GM19238 (cell line): Measurements from ENCODE around the gene ABHD17B.
"Not testable (repeated sequence)": the region's sequence is repeated elsewhere in the genome, so short reads cannot be mapped to it uniquely, and the experiment has no call there.

Experiments
- DNase-seq: peaks from one replicate; pipeline ENCODE4 v3.0.0; 2011; ENCODE audit warnings: low spot score; ENCODE audit not compliant: insufficient read length

Gene ABHD17B

DNA sequence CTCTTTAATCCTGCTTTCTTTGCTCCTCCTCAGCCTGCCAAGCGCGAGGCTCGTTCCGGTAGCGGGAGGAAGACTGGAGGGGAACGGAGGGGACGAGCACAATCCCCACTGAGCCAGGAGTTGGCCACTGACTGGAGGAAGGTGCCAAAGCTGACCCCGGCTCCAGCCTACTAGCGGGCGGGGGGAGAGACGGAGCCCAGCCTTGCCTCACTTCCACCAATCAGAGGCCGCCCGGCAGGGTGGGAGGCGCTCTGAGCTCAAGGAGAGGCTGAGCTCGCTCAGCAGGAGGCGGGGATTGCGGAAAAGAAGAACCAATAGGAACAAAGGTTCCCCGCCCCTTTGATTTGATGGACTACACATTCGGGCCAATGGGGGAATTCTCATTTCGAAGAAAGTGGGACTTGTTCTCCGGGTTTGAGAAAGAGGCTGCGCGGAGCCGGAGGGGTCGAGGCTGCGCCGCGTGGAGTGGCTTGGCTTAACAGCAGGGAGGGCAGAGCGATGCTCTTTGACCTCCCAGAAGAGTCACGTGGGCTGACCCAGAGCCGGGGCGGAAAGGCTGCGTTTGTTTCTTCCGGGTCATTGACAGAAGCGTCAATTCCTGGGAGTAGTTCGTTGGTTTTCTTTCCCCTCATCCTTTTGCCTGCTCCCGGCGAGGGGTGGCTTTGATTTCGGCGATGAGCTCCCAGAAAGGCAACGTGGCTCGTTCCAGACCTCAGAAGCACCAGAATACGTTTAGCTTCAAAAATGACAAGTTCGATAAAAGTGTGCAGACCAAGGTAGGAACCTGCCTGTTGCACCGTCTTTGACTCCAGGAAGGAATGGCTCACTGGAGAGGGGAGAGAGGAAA, at the start of gene ABHD17B, which contains the start of gene C9orf85:
Gene ABHD17B, minus strand, starts transcription at position 133 of the 847 bp plus-strand sequence. CDS start 36,113 bp downstream, outside the sequence.
Gene C9orf85, plus strand, starts transcription at position 579 of the 847 bp plus-strand sequence. Its CDS starts 96 bp downstream, at position 675.
- peak; percentile 94 for DNase-seq

DNA sequence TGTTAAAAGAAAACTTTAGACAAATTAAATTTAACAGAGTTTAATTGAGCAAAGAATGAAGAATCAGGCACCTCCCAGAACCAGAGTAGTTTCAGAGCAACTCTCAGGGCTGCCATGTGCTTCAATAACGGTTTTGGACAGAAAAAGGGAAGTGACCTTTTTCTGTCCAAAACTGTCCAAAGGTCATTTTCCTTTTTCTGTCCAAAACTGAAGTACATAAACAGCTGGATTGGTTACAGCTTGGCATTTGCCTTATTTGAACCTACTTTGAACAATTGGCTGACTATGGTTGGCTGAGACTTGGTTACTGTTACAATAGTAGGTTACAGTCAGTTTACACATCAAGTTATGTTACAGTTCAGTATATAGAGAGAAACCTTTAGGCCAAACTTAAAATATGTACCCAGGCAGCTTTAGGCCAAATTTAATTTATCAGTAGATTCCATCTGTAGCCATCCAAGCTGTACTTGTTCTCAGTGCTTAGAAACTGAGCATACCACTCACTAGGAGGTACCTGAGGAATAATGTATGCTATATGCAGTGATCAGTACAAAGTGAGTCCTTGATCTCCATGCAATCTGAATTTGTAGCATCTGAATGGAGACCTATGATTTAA, 44.4 kb upstream of the ABHD17B start:
- no peak for DNase-seq

DNA sequence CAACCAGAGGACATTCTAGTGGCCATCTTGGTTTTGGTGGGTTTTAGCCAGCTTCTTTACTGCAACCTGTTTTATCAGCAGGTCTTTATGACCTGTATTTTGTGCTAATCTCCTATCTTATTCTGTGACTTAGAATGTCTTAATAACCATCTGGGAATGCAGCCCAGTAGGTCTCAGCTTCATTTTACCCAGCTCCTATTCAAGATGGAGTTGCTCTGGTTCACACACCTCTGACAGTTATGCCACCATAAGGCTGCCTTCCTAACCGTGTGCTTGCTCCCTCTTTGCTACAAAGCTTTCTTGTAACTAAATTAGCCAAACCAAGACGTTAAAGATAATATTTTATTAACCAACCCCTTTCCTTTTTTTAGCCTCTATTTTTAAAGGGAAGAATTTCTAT, 43.7 kb upstream of the ABHD17B start:
- not testable (repeated sequence) for DNase-seq

DNA sequence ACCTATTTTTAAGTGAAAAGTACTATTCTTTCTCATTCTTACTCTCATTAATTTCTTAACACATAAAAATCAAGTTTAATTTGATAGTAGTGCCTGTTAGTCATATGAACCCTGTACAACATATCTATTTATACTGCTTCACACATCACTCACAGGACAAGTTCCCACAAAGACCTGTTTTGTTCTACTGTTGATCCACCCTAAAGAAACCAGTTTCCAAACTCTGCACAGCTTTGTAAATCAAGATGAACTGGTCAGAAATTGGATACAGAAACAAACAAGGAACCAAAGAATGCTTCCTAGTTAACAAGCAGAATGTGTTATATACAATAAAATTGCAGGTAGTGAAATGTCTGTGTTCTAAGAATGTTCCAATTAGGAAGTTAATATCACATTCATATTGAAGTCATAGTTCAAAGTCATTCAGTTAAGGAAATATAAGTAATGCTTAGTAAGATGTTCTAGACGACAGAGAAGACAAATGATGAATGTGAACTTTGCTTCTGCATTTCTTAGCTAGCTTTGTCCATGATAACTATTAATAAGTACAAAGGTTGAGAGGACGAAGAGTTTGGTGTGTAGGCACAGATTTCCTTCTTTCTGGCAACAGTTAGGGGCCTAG, 33.9 kb upstream of the ABHD17B start:
- no peak for DNase-seq

DNA sequence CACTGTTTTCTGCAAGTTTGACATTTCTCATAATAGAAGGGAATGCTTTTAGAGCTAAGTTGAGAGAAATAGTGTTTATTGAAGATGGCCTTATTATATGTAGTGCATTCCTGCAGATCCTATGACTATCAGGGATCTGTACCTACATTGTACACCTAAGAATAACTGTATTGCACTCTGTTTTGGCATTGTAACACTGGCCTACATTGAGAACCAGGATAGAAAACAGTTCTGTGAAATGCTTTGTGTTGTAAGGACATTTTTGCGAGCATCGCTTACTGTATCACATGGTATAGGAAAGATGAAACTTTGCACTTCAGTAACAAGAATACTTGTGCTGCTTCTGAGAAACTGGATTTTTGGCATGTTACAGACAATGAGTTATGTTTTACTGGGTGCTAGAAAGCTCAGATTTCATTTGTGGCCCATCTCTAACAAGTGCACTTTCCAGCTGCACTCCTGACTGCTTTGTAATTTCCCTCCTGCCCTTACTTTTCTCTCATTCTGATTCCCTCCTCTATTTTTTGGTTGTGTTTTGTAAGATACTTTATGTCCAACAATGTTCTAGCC, 31.1 kb upstream of the ABHD17B start:
- no peak for DNase-seq

DNA sequence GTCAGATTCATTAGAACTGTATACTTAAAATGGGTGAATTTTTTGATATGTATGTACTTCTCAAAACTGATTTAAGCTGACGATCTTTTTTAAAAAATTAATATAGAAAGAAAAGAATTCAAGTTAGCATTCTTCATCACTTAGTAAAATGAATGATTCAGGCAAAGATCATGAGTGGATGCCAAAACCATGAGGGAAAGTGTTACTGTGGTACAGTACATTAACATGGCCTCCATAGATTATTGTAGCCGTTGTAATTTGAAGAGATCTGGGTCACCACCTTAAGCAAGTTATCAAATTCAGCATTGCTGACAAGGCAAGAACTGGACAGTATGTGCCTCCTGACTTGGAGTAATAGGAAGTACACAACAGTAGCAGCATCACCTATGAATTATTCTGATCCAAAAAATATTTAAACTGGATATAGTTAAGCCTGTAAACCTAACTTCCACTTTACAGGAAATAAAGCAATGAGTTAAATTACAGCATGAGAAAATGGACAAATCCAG, 30.1 kb upstream of the ABHD17B start:
- DNase-seq = no peak

DNA sequence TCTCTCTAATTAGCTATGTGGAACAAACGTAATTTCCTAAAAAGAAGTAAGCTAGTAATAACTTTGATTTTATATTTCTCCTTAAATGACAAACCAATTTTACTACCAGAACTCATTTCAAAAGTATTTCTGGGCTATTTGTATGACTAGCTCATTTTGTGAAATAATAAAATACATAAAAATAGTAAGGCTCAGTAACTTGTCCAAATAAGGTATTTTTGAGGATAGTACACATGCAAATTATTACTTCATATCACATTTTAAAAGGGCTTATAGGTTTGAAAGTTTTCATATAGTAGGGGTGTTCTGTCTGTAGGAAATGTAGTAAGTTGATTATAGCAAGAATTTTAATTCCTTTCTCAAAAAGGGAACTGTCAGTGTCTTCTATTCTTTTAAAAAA, 26.9 kb upstream of the ABHD17B start:
- DNase-seq = no peak

DNA sequence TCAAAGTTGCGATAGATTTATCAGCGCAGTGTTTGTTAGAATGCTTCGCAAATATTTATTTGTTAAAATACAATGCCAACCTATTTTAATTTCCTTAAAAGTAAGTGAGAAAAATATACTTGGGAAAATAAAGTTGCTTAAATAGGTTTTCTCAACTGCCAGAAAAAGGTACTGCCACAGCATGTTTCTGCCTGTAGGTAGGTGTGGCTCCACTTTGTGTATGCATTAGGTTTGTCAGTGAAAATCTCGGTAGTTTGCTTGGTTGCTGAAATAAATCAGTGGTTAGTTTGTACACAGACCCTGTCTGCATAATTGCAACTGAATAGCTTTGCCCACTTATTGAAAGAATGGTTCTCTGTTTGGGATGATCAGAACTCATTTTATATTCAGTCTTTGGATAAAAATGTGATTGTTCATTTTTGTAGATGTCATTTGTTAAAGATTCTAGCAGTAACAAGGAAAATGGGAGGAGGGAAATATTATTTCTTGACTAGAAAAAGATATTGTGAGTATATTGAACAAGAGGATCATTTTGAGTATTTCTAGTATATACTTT, 26.2 kb upstream of the ABHD17B start:
- no peak for DNase-seq

DNA sequence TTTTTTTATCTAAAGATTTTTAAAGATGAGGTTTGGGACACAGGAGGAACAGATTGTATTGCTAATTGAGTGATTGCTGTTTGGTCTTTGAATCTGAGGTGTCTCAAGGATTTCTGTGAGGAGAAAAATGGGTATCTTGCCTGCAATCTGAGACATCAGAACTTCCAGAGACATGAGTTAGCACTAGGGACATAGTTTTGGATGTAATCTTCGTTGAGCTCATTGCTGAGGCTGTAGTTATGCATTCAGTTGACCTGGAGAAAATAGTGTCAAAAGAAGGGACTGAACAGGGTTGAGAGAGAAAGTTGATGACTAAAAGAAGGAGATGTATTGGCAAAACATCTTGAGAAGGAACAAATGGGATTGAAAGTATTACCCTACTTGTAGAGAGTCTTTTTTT, 25.1 kb upstream of the ABHD17B start:
- no peak for DNase-seq

DNA sequence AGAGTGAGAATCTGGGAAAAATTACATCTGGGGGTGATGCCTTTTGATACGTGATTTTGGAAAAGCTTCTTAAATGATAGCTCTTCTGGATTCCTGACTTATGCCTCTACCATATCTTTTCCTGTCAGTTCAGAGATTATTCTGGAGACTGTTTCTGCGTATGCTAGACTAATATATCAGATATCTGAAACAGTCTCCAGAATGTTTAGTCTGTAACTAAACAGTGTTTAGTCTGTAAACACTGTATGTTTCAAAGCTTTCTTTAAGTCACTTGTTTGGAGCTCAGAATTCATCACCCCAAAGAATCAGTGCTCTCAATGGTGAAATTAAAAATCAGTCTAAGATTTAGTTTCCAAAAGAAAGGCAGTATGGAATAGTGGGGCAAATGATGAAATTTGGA, 20.2 kb upstream of the ABHD17B start:
- no peak for DNase-seq

DNA sequence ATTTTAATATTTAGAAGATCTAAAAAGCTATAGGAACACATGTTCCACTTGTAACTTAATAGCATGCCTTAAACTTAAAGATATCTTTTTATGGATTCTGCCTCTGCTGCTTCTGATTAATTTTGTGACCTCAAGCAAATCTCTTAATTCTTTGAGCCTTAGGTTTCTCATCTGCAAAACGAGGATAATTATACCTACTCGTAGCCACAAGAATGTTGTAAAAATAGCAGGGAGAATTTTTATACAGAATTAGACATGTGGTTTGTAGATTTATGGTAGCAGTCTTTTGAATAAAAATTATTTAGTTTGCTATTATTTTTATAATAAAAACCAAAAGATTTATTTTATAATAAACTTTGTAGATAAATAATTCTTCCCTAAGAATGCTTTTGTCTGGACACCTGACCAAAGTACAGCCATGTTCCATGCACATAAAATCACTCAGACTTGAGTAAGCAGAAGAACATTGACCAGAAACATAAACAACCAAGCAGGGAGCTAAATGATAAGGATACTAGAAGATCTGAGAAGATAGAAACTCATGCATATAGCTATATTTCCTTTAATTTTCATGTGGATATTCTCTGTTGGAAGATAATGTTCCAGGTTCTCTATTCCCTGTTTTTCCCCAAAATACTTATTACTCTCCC, 18.9 kb upstream of the ABHD17B start:
- no peak for DNase-seq

DNA sequence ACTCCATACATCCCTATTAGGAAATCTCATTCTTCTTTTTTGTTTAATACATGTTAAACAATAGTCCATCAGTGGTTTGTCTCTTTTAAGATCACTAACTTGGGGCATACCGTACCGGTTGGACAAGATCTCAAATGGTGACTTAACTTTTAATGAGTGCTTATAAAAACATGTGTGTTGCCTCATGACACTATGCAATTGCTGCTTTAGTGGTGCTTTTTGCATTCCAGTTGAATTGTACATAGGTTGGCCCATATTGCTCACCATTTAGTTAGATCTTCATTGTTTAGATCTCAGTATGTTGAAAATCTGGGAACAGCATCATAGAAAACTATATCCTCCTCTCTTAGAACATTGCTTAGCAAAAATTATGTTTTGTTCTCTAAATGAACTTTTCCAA, 18.2 kb upstream of the ABHD17B start:
- DNase-seq = no peak

DNA sequence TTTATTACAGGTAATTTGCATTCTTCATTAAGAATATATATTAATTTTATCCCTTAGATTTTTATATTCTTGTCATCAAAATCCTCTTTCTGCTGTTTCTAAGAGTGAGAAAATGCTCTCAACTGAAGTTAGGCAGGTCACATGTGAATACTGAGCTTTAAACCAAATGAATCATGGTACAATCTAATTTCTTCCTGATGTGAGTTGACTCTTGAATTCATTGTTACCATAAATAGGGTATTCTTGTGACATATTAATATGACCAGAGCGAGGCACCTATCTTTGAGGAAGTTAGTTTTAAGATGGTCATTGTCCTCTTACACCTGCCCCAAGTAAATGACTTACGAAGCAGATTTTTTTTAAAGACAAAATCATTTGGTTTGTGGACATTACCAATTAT, 17.8 kb upstream of the ABHD17B start:
- DNase-seq = no peak

DNA sequence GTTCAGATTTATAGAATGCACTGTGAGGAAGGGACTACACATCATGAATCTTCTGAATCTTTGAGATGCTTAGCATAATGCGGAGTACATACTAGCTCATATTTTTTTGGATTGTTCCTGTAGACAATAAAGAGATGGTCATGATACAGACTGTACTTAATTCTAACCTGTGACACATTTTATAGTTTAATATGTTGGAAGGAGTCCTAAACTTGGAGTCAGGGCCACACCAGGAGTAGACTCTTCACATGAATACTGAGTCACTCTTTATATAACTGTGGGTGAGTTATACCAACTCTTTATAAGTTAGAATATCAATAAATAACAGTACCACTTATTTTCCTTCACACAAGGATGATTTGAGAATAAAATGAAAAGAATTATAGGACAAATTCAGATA, 17.4 kb upstream of the ABHD17B start:
- DNase-seq = no peak

DNA sequence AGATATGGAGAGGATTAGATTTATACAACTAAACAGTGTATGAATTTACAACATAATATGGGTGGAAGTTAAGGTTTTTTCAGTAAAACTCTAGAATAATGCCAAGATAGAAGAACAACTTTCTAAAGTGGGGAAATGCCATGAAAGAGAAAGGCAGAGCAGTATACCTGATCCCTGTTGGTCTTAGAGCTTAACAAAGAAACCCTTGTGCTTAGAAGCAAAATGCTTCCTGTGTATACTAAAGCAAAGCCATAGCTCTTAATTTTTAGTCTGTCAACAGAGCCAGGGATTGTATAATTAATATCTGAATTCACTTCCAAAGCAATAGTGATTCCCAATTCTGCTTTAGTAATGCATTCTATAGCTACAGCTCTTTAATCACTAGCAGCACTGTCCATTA, 14.8 kb upstream of the ABHD17B start:
- no peak for DNase-seq

DNA sequence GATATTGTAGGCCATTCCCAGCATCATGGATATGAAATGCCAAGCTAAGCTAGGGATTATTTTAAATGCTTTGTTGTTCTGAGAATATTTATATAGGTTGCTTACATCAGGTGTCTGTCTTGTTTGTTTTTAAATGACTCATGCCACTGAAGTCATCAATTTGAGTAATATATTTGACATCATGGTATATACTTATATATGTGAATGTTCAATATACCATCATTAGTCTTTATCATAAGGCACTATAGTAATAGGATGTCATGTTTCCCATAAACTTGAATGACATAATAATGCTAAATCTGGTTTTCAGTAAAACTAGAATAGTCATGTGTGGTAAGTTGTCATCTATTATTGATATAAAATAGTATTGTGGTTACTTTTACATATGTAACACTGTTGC, 13.6 kb upstream of the ABHD17B start:
- DNase-seq = no peak

DNA sequence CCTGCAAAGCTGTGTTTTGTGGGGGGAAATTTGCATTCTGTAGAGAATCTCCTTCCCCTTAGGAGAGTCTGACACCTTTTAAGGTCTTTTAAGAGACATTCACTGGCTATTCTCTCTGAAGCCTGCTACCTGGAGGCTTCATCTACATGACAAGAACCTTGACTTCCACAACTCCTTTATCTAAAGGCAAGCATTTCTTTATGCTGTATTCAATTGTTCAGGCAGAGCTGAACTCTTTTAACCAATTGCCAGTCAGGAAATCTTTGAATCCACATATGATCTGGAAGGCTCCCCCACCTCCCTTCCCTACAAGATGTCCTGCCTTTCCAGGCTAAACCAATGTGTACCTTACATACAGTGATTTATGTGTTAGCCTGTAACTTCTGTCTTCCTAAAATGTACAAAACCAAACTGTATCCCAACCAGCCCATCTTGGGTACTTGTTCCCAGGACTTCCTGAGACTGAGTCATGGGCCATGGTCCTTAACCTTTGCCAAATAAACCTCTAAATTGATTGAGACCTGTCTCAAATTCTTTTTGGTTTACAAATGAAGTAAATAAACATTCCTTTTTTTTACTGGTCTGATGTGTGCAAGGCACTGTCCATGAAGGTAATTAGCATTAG, 10.3 kb upstream of the ABHD17B start:
- DNase-seq = no peak

DNA sequence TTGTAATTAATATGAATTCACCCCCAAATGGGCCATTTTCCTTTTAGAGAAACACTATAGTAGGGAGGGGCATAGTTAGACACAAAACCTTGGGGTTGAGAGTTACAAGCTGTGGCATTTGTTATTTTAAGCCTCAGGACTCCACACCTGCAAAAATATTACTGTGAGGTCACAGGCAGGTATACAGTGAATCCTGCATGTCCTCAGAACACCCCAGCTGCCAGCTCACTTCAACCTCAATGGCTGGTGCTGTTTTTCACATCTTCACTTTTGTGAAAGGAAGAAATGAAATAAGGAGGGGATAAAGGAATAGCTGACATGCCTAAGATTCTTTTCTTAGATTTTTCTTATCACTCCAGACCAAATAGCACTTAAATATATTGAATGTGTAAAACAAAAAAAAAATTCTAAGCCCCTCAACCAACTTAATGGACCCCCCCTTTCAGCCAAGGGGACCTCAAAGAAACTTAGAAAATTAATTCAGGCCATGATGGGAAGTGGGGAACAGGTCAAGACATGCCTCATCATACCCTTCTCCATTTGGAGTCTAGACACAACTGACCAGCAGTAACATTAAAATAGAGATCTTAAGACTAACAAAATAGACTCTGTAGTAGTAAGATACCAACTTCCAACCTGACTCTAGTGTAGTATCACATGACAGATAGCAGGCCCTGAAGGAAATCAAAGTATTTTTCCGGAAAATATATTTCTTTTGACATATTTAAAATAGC, 9.6 kb upstream of the ABHD17B start:
- no peak for DNase-seq

DNA sequence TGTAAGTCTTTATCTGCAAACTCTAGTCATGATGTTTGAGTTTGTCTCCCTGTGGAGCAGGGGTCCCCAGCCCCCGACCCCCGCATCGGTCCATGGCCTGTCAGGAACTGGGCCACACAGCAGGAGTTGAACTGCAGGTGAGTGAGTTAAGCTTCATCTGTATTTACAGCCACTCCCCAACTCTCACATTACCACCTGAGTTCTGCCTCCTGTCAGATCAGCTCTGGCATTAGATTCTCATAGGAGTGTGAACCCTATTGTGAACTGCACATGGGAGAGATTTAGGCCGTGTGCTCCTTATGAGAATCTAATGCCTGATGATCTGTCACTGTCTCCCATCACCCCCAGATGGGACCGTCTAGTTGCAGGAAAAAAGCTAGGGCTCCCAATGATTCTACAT, 7.4 kb upstream of the ABHD17B start:
- no peak for DNase-seq
